GM13977 (cell line): ENCODE measurements around the gene TMCC2.
A peak's percentile ranks its signal among the peaks of the same experiment; 100 is the strongest.

ENCODE experiments used
- DNase-seq: peaks from one replicate; pipeline ENCODE4 v3.0.0; 2012; ENCODE audit warnings: low spot score
- in situ Hi-C: fragments of 300-500 bp; cut with MboI; formaldehyde crosslinking; loops from one replicate; pipeline ENCODE4 v1.12.0; 2022; ENCODE audit warnings: low sequenced_read_pairs, low pct_unique_long_range_greater_than_20kb, mixed read lengths, inconsistent platforms; ENCODE audit not compliant: unreplicated experiment
- TF ChIP-seq, protein P1 (sequence below): IDR thresholded peaks from 2 replicates; pipeline ENCODE4 v1.5.1; 2012; ENCODE audit warnings: mild to moderate bottlenecking, control low read depth; ENCODE audit not compliant: insufficient read depth; ENCODE audit errors: extremely low read depth, missing control alignments

The TMCC2 gene

DNA sequence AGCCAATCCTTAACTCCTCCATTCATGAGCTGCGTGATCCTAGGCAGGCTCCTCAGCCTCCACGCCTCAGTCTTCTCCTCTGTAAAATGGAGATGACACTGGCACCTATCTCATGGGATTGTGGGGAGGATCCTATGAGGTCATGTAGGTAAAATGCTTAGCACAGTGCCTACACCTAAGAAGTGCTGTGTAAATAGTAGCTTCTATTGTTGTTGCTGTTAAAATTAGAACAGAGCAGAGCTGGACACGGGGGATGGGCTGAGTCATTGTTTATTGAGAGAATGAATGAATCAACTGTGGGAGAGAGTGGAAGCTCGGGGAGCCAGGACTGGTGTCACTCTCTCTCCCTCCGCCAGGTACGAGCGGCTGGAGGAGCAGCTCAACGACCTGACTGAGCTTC lies 43.0 kb downstream of the TMCC2 start:
- DNase-seq = peak; percentile 15
- in situ Hi-C loops = loop anchor here (25.0 kb wide), 1 partner anchor 283 kb away; no protein-coding TSS in a partner anchor
- TF ChIP-seq, protein P1, sequence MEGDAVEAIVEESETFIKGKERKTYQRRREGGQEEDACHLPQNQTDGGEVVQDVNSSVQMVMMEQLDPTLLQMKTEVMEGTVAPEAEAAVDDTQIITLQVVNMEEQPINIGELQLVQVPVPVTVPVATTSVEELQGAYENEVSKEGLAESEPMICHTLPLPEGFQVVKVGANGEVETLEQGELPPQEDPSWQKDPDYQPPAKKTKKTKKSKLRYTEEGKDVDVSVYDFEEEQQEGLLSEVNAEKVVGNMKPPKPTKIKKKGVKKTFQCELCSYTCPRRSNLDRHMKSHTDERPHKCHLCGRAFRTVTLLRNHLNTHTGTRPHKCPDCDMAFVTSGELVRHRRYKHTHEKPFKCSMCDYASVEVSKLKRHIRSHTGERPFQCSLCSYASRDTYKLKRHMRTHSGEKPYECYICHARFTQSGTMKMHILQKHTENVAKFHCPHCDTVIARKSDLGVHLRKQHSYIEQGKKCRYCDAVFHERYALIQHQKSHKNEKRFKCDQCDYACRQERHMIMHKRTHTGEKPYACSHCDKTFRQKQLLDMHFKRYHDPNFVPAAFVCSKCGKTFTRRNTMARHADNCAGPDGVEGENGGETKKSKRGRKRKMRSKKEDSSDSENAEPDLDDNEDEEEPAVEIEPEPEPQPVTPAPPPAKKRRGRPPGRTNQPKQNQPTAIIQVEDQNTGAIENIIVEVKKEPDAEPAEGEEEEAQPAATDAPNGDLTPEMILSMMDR = no peak

DNA sequence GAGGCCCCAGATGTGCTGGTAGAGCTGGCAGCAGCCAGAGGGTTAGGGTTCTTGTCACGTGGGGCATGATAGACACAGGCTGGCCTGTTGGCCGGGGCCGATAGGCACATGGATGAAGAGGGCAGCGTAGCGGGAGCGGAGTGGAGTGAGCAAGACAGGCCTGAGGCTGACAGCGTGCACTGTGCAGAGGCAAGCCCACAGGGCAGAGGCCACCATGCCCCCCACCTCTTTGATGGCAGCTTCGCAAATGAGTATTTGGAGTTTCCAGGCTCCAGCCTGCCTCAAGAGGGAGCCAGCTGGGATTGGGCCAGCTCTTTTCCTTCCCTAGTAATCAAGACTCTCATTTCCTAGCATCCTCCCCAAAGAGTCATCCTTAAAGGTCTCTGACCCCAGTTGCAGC lies 43.5 kb downstream of the TMCC2 start:
- TF ChIP-seq, protein P1 = no peak
- DNase-seq = no peak
- in situ Hi-C loops = loop anchor here (25.0 kb wide), 1 partner anchor 284 kb away; no protein-coding TSS in a partner anchor

DNA sequence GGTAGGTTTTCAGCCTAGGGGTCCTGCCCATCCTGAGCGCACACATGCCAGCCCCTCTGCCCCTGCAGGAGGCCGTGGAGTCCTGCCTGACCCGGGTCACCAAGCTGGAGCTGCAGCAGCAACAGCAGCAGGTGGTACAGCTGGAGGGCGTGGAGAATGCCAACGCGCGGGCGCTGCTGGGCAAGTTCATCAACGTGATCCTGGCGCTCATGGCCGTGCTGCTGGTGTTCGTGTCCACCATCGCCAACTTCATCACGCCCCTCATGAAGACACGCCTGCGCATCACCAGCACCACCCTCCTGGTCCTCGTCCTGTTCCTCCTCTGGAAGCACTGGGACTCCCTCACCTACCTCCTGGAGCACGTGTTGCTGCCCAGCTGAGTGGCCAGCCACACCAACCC lies 44.0 kb downstream of the TMCC2 start:
- DNase-seq = no peak
- TF ChIP-seq, protein P1 = no peak
- in situ Hi-C loops = loop anchor here (25.0 kb wide), 1 partner anchor 284 kb away; no protein-coding TSS in a partner anchor

DNA sequence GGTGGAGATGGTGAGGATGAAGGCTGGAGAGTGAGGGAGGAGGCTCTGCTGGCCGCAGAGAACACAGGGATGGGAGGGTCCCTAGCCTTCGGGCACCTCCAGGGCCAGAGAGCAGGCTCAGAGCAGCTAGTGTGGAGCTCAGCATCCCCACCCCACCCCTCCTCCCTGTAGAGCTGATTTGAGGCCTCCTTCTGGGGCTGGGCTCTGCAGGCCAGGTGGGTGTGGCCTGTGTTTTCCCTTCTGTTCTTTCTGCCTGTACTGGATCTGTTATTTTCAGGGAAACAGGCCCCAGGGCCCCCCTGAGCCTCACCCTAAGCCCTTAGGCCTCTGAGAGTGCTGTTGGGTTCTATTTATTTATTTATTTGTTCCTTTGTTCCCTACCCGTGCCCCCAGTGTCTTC lies 44.8 kb downstream of the TMCC2 start:
- in situ Hi-C loops = loop anchor here (25.0 kb wide), 1 partner anchor 285 kb away; no protein-coding TSS in a partner anchor
- peak; percentile 34 for DNase-seq
- TF ChIP-seq, protein P1 = no peak

DNA sequence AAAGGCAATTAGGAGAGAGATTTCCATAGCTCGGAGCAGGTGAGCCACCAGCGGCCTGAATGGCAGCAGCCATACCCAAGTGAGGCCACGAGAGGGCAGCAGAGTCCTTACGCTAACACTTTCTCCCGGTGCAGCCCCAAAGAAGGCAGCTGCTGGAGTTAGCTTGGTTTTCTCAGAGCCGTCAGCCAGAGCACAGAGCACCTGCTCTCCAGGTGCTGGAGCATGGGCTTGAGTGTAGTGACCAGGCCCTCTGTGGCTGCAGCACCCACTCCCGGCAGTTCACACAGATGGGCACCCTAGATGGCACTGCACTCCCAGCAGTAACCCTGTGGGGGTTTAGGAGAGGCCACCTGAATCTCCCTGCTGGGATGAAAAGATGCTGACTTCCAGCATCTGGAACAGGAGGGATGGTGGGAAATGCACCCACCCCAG lies 45.8 kb downstream of the TMCC2 start:
- in situ Hi-C loops = loop anchor here (25.0 kb wide), 1 partner anchor 286 kb away; no protein-coding TSS in a partner anchor
- TF ChIP-seq, protein P1 = peak; percentile 95
- peak; percentile 93 for DNase-seq

DNA sequence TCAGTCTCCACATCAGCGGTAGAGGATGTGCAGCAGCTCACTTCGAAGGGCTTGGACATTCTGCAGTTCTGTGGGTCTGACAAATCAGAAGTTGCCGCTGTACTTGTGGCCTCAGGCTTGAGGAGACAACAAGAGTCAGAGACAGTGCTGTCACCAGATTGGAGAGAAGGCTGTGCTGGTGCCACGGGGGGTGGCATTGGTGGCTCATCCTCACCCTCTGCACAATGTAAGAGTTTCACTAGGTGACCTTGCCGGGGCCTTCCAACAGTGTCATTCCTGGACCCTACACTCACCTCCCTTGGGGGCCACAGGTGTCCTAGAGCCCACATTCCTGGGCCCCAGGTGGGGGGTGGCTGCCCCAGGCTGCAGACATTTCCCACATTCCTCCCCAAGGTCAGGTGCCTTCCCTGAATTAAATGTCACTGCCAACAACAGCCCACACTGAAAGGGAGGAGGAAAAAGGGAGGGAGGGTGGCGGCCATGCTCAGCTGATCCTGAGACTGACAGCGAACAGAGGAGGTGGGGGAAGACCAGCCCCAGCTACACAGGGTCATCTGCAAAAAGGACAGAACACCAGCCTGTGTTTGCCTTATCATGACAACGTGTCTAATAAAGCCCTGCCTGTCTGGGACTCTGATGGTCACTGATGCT lies 46.4 kb downstream of the TMCC2 start:
- peak; percentile 46 for DNase-seq
- in situ Hi-C loops = loop anchor here (25.0 kb wide), 1 partner anchor 287 kb away; no protein-coding TSS in a partner anchor

More for the DNA sequence above, 46.4 kb downstream of the TMCC2 start:
- TF ChIP-seq, protein P1 = no peak
